Transverse colon (tissue), 4 donors: ENCODE results near the gene NR1H3.

Experiments used
- POLR2A ChIP-seq: fragments of 450-650 bp; IDR thresholded peaks from one replicate; pipeline ENCODE4 v1.6.1; 2016; ENCODE audit warnings: antibody characterized with exemption, mild to moderate bottlenecking, moderate library complexity
- POLR2AphosphoS5 ChIP-seq, 3 donors: sonication (generic); formaldehyde crosslinking; IDR thresholded peaks; one replicate each; pipeline ENCODE4 v1.6.1; 2016; ENCODE audit warnings: antibody characterized with exemption in 3 of 3
- TF ChIP-seq, protein P1 (sequence below), 5 experiments: fragments of 200-600 bp in 3 of 5; fragments of 450-650 bp in 2 of 5; sonication (generic) in 3 of 5; IDR thresholded peaks; 1 replicate in 2 of 5; 2 replicates in 3 of 5; pipeline ENCODE4 v1.5.1; 2016 to 2017; ENCODE audit warnings: antibody characterized with exemption in 5 of 5, inconsistent platforms in 3 of 5, mild to moderate bottlenecking in 2 of 5, moderate library complexity in 1 of 5

DNA sequence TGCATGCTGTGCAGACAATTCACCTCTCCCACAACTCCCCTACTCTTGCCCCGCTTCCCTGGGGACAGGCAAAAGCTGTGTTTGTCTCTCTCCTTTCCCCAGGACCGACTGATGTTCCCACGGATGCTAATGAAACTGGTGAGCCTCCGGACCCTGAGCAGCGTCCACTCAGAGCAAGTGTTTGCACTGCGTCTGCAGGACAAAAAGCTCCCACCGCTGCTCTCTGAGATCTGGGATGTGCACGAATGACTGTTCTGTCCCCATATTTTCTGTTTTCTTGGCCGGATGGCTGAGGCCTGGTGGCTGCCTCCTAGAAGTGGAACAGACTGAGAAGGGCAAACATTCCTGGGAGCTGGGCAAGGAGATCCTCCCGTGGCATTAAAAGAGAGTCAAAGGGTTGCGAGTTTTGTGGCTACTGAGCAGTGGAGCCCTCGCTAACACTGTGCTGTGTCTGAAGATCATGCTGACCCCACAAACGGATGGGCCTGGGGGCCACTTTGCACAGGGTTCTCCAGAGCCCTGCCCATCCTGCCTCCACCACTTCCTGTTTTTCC, 10.7 kb downstream of the NR1H3 start:
- TF ChIP-seq POLR2AphosphoS5 (IDR thresholded peaks at IDR 0.05) = no peak
- TF ChIP-seq POLR2A = no peak
- TF ChIP-seq, protein P1, sequence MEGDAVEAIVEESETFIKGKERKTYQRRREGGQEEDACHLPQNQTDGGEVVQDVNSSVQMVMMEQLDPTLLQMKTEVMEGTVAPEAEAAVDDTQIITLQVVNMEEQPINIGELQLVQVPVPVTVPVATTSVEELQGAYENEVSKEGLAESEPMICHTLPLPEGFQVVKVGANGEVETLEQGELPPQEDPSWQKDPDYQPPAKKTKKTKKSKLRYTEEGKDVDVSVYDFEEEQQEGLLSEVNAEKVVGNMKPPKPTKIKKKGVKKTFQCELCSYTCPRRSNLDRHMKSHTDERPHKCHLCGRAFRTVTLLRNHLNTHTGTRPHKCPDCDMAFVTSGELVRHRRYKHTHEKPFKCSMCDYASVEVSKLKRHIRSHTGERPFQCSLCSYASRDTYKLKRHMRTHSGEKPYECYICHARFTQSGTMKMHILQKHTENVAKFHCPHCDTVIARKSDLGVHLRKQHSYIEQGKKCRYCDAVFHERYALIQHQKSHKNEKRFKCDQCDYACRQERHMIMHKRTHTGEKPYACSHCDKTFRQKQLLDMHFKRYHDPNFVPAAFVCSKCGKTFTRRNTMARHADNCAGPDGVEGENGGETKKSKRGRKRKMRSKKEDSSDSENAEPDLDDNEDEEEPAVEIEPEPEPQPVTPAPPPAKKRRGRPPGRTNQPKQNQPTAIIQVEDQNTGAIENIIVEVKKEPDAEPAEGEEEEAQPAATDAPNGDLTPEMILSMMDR (IDR thresholded peaks at IDR 0.05) = no peak
